Suppressor macrophage treated with lipopolysaccharide for 1 hour (primary cell): ENCODE results near the gene CHRD.

Source experiments
- DNase-seq, 3 donors: peaks; one replicate each; pipeline ENCODE4 v3.0.0-alpha.2; 2020 to 2022

Gene CHRD

GRCh38 chr3:184383033-184383740 is 3.3 kb downstream of the CHRD start:
- no peak for DNase-seq

- DNase-seq: no peak
Measured at GRCh38 chr3:184384342-184384741, 4.5 kb downstream of the CHRD start.

- no peak for DNase-seq
Measured at GRCh38 chr3:184384856-184385422, 5.1 kb downstream of the CHRD start.

GRCh38 chr3:184386047-184386806 is 6.4 kb downstream of the CHRD start:
- no peak for DNase-seq

GRCh38 chr3:184387174-184387714 is 7.4 kb downstream of the CHRD start:
- no peak for DNase-seq

- DNase-seq: no peak
Measured at GRCh38 chr3:184388164-184388935, 8.5 kb downstream of the CHRD start.

- no peak for DNase-seq
Measured at GRCh38 chr3:184388936-184389230, 9.0 kb downstream of the CHRD start.

GRCh38 chr3:184389384-184389783 is 9.5 kb downstream of the CHRD start:
- DNase-seq: no peak

- DNase-seq: no peak
Measured at GRCh38 chr3:184389935-184390528, 10.2 kb downstream of the CHRD start.

- DNase-seq: no peak
Measured at GRCh38 chr3:184391266-184391665, 11.4 kb downstream of the CHRD start.

- no peak for DNase-seq
Measured at GRCh38 chr3:184395320-184395660, 15.4 kb downstream of the CHRD start.

- DNase-seq: no peak
Measured at GRCh38 chr3:184399410-184399809, 19.6 kb downstream of the CHRD start.

- DNase-seq: peak; percentile 23 to 33 (median 25)
Measured at GRCh38 chr3:184405075-184406030, 25.5 kb downstream of the CHRD start.

GRCh38 chr3:184409331-184409926 is 29.6 kb downstream of the CHRD start:
- no peak for DNase-seq

- no peak for DNase-seq
Measured at GRCh38 chr3:184409946-184410500, 30.2 kb downstream of the CHRD start.

- no peak for DNase-seq
Measured at GRCh38 chr3:184414418-184415202, 34.8 kb downstream of the CHRD start.

GRCh38 chr3:184415203-184415490 is 35.3 kb downstream of the CHRD start:
- no peak for DNase-seq

- DNase-seq: peak; percentile 83 to 91 (median 88)
Measured at GRCh38 chr3:184417619-184418327, 37.9 kb downstream of the CHRD start.

- no peak for DNase-seq
Measured at GRCh38 chr3:184419171-184419570, 39.3 kb downstream of the CHRD start.

- peak; percentile 34 to 48 (median 48) for DNase-seq
Measured at GRCh38 chr3:184423561-184423960, 43.7 kb downstream of the CHRD start.
